HG02759 (cell line): ENCODE data around the gene PLD4.
A peak's percentile ranks its signal among the peaks of the same experiment; 100 is the strongest.

ENCODE experiments used
- ATAC-seq: cut with Tn5 transposase; IDR thresholded peaks from one replicate; pipeline ENCODE4 v1.9.1; 2021; ENCODE audit warnings: mild to moderate bottlenecking, moderate library complexity; ENCODE audit not compliant: unreplicated experiment

PLD4 gene

DNA sequence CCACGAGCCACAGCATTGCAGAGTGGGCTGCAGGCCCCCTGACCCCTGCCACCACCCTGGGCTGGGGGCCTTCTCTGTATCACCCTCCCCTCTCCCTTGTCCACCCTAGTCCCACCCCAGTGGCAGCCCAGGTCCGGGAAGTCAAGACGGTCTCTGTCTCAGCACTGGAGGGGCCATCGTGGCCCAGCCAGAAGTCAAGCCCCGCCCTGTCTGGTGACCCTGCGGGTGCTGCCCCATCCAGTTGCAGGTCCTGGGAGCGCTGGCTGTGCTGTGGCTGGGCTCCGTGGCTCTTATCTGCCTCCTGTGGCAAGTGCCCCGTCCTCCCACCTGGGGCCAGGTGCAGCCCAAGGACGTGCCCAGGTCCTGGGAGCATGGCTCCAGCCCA is 2.7 kb downstream of the PLD4 start:
- no peak for ATAC-seq

DNA sequence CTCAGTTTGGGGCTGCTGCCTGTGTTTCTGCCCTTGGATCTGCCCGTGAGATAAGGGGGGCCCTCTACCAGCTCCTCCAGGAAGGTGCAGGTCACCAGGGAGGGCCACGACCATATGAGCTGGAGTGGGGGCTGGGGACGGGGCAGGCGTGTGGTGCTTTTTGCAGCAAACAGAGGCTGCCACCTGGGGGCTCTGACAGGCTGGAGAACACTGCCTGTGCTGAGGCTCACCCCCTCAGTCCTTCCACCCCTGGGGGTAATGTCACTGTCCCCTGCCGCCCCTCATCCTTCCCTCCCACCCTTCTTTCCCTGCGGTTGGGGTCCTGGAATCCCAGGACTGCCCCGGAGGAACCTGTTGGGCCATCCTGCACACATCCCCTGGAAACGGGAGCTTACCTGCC is 3.2 kb downstream of the PLD4 start:
- ATAC-seq = no peak

GRCh38 chr14:104928391-104929133 is 3.9 kb downstream of the PLD4 start:
- ATAC-seq = no peak

DNA sequence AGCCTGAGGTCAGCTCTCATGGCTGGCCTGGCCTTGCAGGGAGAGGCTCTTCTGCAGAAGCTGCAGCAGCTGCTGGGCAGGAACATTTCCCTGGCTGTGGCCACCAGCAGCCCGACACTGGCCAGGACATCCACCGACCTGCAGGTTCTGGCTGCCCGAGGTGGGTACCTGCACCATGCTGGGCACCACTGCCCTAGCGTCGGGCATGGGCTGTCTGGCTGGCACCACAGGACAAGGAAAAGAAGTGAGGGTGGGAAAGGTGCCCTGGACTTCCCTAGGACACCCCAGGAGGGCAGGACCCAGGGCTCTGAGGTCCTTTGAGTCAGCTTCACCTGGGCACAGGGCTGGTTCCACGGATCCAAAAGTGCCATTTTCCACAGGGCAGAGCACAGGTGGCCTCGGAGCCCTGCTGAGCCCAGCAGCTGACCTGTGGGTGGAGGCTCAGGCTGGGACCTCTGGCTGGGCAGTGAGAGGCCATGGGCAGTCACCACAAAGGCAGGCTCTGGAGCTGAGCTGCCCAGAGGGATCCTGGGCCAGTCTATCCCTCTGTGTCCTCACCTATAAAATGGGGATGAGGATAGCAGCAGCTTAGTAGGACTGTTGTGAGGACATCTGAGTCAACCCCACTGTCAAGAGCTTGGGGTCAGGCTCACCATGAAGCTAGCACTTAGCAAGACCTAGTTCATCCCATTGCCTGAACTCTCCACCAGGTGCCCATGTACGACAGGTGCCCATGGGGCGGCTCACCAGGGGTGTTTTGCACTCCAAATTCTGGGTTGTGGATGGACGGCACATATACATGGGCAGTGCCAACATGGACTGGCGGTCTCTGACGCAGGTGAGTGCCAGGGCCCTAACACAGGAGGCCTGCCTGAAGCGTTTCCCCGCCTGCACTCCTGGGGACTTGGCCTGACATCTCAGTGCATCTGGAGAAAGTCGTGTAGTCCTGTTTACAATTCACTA is 4.9 kb downstream of the PLD4 start:
- ATAC-seq = no peak

DNA sequence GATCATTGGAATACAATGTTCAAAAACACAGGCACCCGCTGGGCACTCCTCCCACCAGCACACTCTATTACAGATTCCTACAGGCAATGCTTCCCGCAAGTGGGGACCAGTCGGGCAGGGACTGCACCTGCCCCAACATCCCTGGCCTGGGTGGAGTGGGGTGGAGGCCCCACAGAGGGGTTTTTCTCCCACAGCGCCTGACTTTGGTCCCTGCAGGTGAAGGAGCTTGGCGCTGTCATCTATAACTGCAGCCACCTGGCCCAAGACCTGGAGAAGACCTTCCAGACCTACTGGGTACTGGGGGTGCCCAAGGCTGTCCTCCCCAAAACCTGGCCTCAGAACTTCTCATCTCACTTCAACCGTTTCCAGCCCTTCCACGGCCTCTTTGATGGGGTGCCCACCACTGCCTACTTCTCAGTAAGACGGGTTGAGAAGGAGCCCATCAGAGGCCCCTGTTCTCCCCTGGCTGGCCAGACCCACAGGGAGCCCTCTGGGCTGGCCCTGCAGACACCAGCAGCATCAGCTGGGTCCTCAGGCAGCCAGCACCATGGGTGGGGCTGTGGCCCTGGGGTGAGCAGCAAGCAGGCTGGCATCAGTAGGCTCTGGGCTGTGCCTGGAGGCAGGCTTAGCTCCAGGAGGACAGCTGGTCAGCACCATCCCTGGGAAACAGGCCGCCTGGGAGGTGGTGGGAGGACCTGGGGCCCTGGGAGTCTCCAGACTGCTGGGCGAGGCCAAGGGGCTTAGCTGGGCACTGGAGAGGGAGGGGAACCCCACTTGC is 6.0 kb downstream of the PLD4 start:
- ATAC-seq = no peak

DNA sequence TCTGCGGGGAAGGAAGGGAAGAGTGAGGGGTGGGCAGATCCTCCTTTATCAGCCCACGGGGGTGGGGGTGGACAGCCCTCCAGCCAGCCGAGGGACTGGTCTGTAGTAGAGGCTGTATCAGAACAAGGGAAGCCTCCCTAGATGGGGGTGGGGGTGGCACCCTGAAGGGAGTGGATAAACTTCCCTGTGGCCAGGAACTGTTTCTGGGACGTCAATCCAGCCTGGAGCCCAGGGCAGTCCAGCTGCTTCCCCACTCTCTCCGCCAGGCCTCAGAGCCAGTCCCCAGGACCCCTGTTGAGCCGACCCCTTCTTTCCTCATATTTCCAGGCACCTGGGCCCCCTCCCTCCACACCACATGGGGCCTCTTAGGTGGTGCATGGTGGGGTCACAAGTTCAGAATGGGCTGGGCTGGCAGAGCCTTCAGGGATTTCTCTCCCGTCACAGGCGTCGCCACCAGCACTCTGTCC is 6.7 kb downstream of the PLD4 start:
- no peak for ATAC-seq

DNA sequence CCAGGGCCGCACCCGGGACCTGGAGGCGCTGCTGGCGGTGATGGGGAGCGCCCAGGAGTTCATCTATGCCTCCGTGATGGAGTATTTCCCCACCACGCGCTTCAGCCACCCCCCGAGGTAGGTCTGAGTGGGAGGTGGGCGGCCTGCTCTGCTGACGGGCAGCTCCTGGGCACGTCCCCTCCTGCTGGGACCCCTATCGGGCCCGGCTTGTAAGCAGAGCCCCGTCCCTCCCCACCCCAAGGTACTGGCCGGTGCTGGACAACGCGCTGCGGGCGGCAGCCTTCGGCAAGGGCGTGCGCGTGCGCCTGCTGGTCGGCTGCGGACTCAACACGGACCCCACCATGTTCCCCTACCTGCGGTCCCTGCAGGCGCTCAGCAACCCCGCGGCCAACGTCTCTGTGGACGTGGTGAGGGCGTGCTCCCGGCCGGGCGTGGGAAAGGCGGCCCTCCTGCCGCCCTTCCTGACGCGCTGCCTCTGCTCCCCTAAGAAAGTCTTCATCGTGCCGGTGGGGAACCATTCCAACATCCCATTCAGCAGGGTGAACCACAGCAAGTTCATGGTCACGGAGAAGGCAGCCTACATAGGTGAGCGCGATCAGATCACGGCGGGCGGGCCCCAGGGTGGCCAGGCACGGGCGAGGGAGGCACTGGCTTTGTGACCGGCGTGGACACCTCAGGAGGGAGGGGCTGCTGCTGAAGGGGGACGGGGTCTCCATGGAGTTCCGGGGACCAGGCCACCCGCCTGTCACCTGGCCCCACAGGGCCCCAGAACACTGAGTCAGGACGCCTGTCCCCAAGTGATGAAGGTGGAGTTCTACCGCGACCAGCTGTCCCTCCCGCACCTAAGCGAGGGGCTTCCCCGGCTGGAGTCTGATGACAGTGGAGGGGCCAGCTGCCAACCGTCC is 7.3 kb downstream of the PLD4 start:
- ATAC-seq = no peak

DNA sequence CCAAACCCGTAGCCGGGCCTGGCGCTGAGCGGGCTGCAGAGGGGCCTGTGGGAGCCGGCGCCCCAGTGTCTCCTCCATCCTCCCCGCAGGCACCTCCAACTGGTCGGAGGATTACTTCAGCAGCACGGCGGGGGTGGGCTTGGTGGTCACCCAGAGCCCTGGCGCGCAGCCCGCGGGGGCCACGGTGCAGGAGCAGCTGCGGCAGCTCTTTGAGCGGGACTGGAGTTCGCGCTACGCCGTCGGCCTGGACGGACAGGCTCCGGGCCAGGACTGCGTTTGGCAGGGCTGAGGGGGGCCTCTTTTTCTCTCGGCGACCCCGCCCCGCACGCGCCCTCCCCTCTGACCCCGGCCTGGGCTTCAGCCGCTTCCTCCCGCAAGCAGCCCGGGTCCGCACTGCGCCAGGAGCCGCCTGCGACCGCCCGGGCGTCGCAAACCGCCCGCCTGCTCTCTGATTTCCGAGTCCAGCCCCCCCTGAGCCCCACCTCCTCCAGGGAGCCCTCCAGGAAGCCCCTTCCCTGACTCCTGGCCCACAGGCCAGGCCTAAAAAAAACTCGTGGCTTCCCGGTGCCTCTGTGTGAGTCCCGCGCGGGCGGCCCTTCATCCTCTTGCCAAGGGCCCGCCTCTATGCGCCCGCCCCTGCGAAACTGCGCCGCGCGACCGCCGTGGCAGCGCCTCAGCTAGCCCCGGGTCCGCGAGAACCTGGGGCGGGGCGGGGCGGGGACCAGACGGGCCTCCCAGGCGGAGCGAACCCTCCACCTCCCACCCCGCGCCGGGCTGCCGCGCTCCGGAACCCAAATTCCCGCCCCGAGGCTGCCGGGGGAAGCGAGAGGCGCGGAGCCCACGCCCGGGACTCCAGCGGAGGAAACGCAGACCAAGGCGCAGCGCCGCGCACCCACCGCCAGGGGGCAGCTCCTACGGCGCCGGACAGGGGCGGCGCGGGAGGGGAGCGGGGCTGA is 8.3 kb downstream of the PLD4 start:
- ATAC-seq = peak; percentile 78

- no peak for ATAC-seq
These were observed 9.4 kb downstream of the PLD4 start for GRCh38 chr14:104933746-104934733.

DNA sequence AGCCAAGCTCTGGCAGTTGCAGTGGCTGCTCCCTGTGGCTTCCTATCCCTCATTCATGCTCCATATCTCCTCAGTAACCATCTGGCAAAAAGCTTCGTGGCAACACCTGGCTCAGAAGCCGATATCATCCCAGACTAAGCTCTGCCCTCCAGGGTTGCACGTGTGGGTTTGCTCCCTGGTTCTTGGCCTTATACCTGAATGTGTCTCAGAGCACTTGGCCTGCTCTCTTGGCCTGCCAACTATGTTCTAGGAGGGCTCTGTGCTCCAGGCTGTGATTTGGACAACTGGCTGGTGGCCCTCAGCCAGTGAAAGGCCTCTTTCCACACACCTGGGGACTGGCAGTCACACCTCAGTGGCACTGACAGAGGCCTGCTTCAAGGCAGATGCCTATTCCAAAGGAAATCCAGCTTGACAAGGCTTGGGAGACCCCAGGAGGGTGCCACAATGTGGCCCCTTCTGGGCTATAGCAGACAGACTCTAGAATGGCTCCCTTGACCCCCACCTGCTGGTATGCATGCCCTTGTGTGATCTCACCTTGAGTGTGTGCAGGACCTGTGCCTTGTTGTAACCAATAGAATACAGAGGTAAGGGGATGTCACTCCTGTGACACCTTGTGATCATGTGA is 10.5 kb downstream of the PLD4 start:
- no peak for ATAC-seq

- no peak for ATAC-seq
These were observed 11.3 kb downstream of the PLD4 start for GRCh38 chr14:104935955-104936354.

GRCh38 chr14:104936361-104937155 is 11.9 kb downstream of the PLD4 start:
- ATAC-seq = no peak

GRCh38 chr14:104937161-104937560 is 12.5 kb downstream of the PLD4 start:
- ATAC-seq = no peak

- no peak for ATAC-seq
These were observed 13.2 kb downstream of the PLD4 start for GRCh38 chr14:104937694-104938365.

DNA sequence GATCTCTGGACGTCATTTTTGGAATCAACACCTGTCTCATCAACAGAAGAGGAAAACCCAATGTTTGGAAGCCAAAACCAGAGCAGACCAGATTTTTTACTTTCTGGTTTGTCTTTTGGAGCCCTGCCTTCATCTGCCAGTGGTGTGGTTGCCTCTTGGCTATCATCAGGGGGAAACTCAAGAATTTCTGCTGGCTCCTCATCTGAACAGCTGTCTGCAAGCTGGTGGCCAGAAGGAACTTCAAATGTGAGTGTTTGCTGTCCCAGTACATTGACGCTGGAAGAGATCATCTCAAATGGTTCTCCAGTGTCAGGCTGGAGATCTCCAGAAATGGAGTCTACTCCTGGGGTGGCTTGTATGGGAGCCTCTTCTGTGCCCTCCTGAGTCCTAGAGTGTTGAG is 13.8 kb downstream of the PLD4 start:
- ATAC-seq = no peak

GRCh38 chr14:104938960-104939359 is 14.3 kb downstream of the PLD4 start:
- no peak for ATAC-seq
